ENCODE data around the gene CAMTA1. TPM values are rescaled to one million over a fixed set of nuclear protein-coding genes. Genes with fewer than 3 reads are reported as not detected.

The CAMTA1 gene
- total and polyA plus RNA-seq, 9 of the 15 experiments (the other 6 are each of a cell fraction or from before 2014, with no cell fraction given): 43.9 to 161 (median 65.9) TPM

GRCh38 chr1:7004181-7004580 is 218.9 kb downstream of the CAMTA1 start:
- POLR2A ChIA-PET: no interaction called here
- Histone ChIP-seq H3K4me2 (ENCODE audit: insufficient read depth, low read length) (no peak overlapping the region), H3K27me3 (ENCODE audit: control insufficient read depth in 2 of 2, insufficient read depth in 2 of 2, low read length in 2 of 2) (peaks cover 23 to 72% of the 10 kb centered on the region in 2 experiments; a peak in 4 of 5 replicates), H3K79me2 (ENCODE audit: control insufficient read depth, insufficient read depth, low read length) (no peaks in the 10 kb centered on the region), H4K20me1 (replicated peaks; ENCODE audit: control insufficient read depth, insufficient read depth, low read length) (no peaks in the 10 kb centered on the region), H3K27ac (ENCODE audit: extremely low read depth, low read depth, low read length) (no peak overlapping the region), H3K4me3 (no peak overlapping the region), H3K9me3 (replicated peaks; ENCODE audit: control insufficient read depth, insufficient read depth, low read depth, low read length) (no peaks in the 10 kb centered on the region), H3K9me1 (ENCODE audit: control insufficient read depth, insufficient read depth, low read length) (no peaks in the 10 kb centered on the region), H2AFZ (ENCODE audit: low read depth, low read length) (no peak overlapping the region), H3K9ac (ENCODE audit: insufficient read depth in 1 of 2, low read depth in 2 of 2, low read length in 2 of 2) (no peak overlapping the region), H3K4me1 (replicated peaks in 1 of 2; ENCODE audit: control insufficient read depth in 2 of 2, insufficient read depth in 2 of 2, low read length in 2 of 2) (no peaks in the 10 kb centered on the region), H3K36me3 (ENCODE audit: control insufficient read depth, insufficient read depth, low read length) (no peaks in the 10 kb centered on the region)
- BruUV-seq (replicated peaks): no TSS peak
- intact Hi-C loops (cut with micrococcal nuclease): no loop called here
- 0% methylated on average over 1 of the region's 1 CpG for WGBS (ENCODE audit: insufficient coverage, low coverage, missing lambda C conversion rate)
- FAIRE-seq (no peak), DNase-seq (ENCODE audit: extremely low read depth in 1 of 4, low spot score in 3 of 4) (no peak), ATAC-seq (no peak)
- CTCF ChIA-PET (ENCODE audit: low intra/inter-chr PET ratio): no interaction called here
- in situ Hi-C loops (cut with MboI): no loop called here
- no peak for TF ChIP-seq ZNF143 (CRISPR knock-in tag; IDR thresholded peaks at IDR 0.05)
- no peak for TF ChIP-seq PURB (CRISPR knock-in tag; IDR thresholded peaks at IDR 0.05; ENCODE audit: low read depth)
- no peak for TF ChIP-seq ZC3H11A (IDR thresholded peaks at IDR 0.05; ENCODE audit: low read depth, low read length)
- no peak for TF ChIP-seq CGGBP1 (CRISPR knock-in tag; IDR thresholded peaks at IDR 0.05)
- TF ChIP-seq HNRNPLL (IDR thresholded peaks at IDR 0.05; ENCODE audit: low read depth, low read length, poor library complexity, severe bottlenecking): no peak
- no peak for TF ChIP-seq HLTF (IDR thresholded peaks at IDR 0.05)
- TF ChIP-seq PBX2 (CRISPR knock-in tag; IDR thresholded peaks at IDR 0.05; ENCODE audit: low read depth): no peak
- no peak for TF ChIP-seq PBX2 (tag; conservative IDR thresholded peaks at IDR 0.05; ENCODE audit: low read depth)
- no peak for TF ChIP-seq PHTF2 (CRISPR knock-in tag; IDR thresholded peaks at IDR 0.05)
- TF ChIP-seq ZNF77 (CRISPR knock-in tag; IDR thresholded peaks at IDR 0.05): no peak
- TF ChIP-seq GTF2E2 (tag; IDR thresholded peaks at IDR 0.05): no peak
- no peak for TF ChIP-seq HCFC1 (IDR thresholded peaks at IDR 0.05; ENCODE audit: low read depth, low read length)
- TF ChIP-seq RERE (CRISPR knock-in tag; IDR thresholded peaks at IDR 0.05; ENCODE audit: borderline replicate concordance): no peak
- no peak for TF ChIP-seq ZNF277 (CRISPR knock-in tag; IDR thresholded peaks at IDR 0.05; ENCODE audit: borderline replicate concordance)
- TF ChIP-seq GABPA (tag; conservative IDR thresholded peaks at IDR 0.05; ENCODE audit: low read depth): no peak
